ENCODE results near the gene CHORDC1. TPM values are rescaled to one million over a fixed set of nuclear protein-coding genes. Genes with fewer than 3 reads are reported as not detected.

The CHORDC1 gene
- total and polyA plus RNA-seq, 2 of the 13 experiments (the other 11 are each of a cell fraction or from before 2014, with no cell fraction given) = 19.1 to 73.5 TPM

DNA sequence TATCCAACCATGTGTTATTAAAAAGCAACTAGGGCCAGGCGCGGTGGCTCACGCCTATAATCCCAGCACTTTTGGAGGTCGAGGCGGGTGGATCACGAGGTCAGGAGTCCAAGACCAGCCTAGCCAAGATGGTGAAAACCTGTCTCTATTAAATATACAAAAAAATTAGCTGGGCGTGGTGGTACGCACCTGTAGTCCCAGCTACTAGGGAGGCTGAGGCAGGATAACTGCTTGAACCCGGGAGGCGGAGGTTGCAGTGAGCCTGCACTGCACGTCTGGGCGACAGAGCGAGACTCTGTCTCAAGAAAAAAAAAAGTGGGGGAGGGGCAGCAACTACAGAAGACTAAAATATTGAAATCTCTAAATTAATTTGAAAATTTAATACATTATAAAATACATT lies 18.4 kb downstream of the CHORDC1 start:
- Histone ChIP-seq H3K9me3 (ENCODE audit: low read length) (no peaks in the 10 kb centered on the region), H3K79me2 (ENCODE audit: insufficient read depth, low read length) (no peaks in the 10 kb centered on the region), H3K9ac (ENCODE audit: insufficient read depth, low read depth, low read length) (no peak overlapping the region), H3K4me2 (ENCODE audit: low read depth, low read length) (no peak overlapping the region), H3K4me1 (ENCODE audit: insufficient read depth, low read length) (no peaks in the 10 kb centered on the region), H3K4me3 (replicated peaks in 1 of 3; ENCODE audit: insufficient read depth in 1 of 3, low read depth in 2 of 3, low read length in 3 of 3) (no peak overlapping the region), H4K20me1 (ENCODE audit: insufficient read depth, low read length) (no peaks in the 10 kb centered on the region), H3K27me3 (ENCODE audit: control insufficient read depth in 1 of 2, insufficient read depth in 2 of 2, low read length in 2 of 2) (no peaks in the 10 kb centered on the region), H2AFZ (ENCODE audit: low read length) (no peak overlapping the region), H3K27ac (ENCODE audit: extremely low read length, insufficient read depth, low read length) (no peak overlapping the region), H3K36me3 (replicated peaks in 1 of 2; ENCODE audit: control insufficient read depth in 1 of 2, insufficient read depth in 2 of 2, low read length in 2 of 2) (peaks cover 1 to 20% of the 10 kb centered on the region in 2 experiments)
- no TSS peak for BruUV-seq (replicated peaks)
- TF ChIP-seq SP1 (IDR thresholded peaks at IDR 0.05) = no peak
- TF ChIP-seq SP1 (CRISPR knock-in tag; IDR thresholded peaks at IDR 0.05) = no peak
- TF ChIP-seq, protein P1, sequence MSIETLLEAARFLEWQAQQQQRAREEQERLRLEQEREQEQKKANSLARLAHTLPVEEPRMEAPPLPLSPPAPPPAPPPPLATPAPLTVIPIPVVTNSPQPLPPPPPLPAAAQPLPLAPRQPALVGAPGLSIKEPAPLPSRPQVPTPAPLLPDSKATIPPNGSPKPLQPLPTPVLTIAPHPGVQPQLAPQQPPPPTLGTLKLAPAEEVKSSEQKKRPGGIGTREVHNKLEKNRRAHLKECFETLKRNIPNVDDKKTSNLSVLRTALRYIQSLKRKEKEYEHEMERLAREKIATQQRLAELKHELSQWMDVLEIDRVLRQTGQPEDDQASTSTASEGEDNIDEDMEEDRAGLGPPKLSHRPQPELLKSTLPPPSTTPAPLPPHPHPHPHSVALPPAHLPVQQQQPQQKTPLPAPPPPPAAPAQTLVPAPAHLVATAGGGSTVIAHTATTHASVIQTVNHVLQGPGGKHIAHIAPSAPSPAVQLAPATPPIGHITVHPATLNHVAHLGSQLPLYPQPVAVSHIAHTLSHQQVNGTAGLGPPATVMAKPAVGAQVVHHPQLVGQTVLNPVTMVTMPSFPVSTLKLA (IDR thresholded peaks at IDR 0.05) = no peak
- no peak for TF ChIP-seq DNMT1 (CRISPR knock-in tag; IDR thresholded peaks at IDR 0.05)
- no peak for TF ChIP-seq ZNF614 (CRISPR knock-in tag; IDR thresholded peaks at IDR 0.05; ENCODE audit: borderline replicate concordance)
- TF ChIP-seq ZNF460 (CRISPR knock-in tag; IDR thresholded peaks at IDR 0.05; ENCODE audit: borderline replicate concordance) = no peak
- TF ChIP-seq ZNF441 (CRISPR knock-in tag; IDR thresholded peaks at IDR 0.05; ENCODE audit: borderline replicate concordance) = no peak
- TF ChIP-seq, protein P2, sequence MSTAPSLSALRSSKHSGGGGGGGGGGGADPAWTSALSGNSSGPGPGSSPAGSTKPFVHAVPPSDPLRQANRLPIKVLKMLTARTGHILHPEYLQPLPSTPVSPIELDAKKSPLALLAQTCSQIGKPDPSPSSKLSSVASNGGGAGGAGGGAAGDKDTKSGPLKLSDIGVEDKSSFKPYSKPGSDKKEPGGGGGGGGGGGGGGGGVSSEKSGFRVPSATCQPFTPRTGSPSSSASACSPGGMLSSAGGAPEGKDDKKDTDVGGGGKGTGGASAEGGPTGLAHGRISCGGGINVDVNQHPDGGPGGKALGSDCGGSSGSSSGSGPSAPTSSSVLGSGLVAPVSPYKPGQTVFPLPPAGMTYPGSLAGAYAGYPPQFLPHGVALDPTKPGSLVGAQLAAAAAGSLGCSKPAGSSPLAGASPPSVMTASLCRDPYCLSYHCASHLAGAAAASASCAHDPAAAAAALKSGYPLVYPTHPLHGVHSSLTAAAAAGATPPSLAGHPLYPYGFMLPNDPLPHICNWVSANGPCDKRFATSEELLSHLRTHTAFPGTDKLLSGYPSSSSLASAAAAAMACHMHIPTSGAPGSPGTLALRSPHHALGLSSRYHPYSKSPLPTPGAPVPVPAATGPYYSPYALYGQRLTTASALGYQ (CRISPR knock-in tag; IDR thresholded peaks at IDR 0.05) = no peak
- TF ChIP-seq CBX2 (IDR thresholded peaks at IDR 0.05; ENCODE audit: low read depth, low read length) = no peak
- TF ChIP-seq CBX2 (CRISPR knock-in tag; IDR thresholded peaks at IDR 0.05; ENCODE audit: low read depth) = no peak
- TF ChIP-seq, protein P3, sequence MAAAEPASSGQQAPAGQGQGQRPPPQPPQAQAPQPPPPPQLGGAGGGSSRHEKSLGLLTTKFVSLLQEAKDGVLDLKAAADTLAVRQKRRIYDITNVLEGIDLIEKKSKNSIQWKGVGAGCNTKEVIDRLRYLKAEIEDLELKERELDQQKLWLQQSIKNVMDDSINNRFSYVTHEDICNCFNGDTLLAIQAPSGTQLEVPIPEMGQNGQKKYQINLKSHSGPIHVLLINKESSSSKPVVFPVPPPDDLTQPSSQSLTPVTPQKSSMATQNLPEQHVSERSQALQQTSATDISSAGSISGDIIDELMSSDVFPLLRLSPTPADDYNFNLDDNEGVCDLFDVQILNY (CRISPR knock-in tag; conservative IDR thresholded peaks at IDR 0.05) = no peak
- TF ChIP-seq, protein P4, sequence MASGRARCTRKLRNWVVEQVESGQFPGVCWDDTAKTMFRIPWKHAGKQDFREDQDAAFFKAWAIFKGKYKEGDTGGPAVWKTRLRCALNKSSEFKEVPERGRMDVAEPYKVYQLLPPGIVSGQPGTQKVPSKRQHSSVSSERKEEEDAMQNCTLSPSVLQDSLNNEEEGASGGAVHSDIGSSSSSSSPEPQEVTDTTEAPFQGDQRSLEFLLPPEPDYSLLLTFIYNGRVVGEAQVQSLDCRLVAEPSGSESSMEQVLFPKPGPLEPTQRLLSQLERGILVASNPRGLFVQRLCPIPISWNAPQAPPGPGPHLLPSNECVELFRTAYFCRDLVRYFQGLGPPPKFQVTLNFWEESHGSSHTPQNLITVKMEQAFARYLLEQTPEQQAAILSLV (CRISPR knock-in tag; IDR thresholded peaks at IDR 0.05; ENCODE audit: borderline replicate concordance) = no peak
- TF ChIP-seq ZNF329 (CRISPR knock-in tag; IDR thresholded peaks at IDR 0.05; ENCODE audit: low read depth) = no peak
- TF ChIP-seq, protein P5, sequence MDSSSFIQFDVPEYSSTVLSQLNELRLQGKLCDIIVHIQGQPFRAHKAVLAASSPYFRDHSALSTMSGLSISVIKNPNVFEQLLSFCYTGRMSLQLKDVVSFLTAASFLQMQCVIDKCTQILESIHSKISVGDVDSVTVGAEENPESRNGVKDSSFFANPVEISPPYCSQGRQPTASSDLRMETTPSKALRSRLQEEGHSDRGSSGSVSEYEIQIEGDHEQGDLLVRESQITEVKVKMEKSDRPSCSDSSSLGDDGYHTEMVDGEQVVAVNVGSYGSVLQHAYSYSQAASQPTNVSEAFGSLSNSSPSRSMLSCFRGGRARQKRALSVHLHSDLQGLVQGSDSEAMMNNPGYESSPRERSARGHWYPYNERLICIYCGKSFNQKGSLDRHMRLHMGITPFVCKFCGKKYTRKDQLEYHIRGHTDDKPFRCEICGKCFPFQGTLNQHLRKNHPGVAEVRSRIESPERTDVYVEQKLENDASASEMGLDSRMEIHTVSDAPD (CRISPR knock-in tag; IDR thresholded peaks at IDR 0.05) = no peak
- TF ChIP-seq ZNF136 (CRISPR knock-in tag; IDR thresholded peaks at IDR 0.05; ENCODE audit: low read depth) = no peak
- no peak for TF ChIP-seq JDP2 (CRISPR knock-in tag; IDR thresholded peaks at IDR 0.05; ENCODE audit: borderline replicate concordance)
- DNase-seq (ENCODE audit: low spot score) (no peak), ATAC-seq (no peak), FAIRE-seq (no peak)
- intact Hi-C loops (cut with micrococcal nuclease; ENCODE audit: unreplicated experiment) (no loop called here), in situ Hi-C loops (cut with HindIII; ENCODE audit: extremely low pct_ligation_motif_present, low pct_unique_long_range_greater_than_20kb) (no loop called here)
- ChIA-PET POLR2A (no interaction called here), CTCF (ENCODE audit: low intra/inter-chr PET ratio, low total read pairs) (interaction anchor here (1.3 kb wide), 1 partner anchor 82 kb away, joined by 3 read pairs; no protein-coding TSS in a partner anchor)
- 89% methylated on average over 13 of the region's 13 CpGs for WGBS (ENCODE audit: low lambda C conversion rate)
